Prostate gland (tissue), 2 donors: ENCODE results near the gene GABRG3. TPM values are rescaled to one million over a fixed set of nuclear protein-coding genes. Genes with fewer than 3 reads are reported as not detected.

ENCODE experiments used
- DNase-seq: peaks from one replicate; pipeline ENCODE4 v3.0.0-alpha.2; 2019; ENCODE audit warnings: low spot score
- H3K27ac ChIP-seq, 2 donors: fragments of 200-600 bp; sonication (generic); 2 replicates each; pipeline ENCODE4 v1.5.1; 2017 to 2019
- H3K27me3 ChIP-seq: fragments of 200-600 bp; sonication (generic); replicated peaks from 2 replicates; pipeline ENCODE4 v1.5.1; 2019; ENCODE audit not compliant: insufficient read depth
- H3K36me3 ChIP-seq, 2 donors: fragments of 200-600 bp; sonication (generic); 1 replicate in 1 of 2; 2 replicates in 1 of 2; pipeline versions ENCODE4 v1.5.1 to v1.8.1; 2017 to 2019
- H3K4me1 ChIP-seq: fragments of 200-600 bp; sonication (generic); replicated peaks from 2 replicates; pipeline ENCODE4 v1.5.1; 2019
- H3K4me3 ChIP-seq, 2 donors: fragments of 200-600 bp; sonication (generic); 2 replicates each; pipeline ENCODE4 v1.5.1; 2017 to 2019
- H3K9me3 ChIP-seq: fragments of 200-600 bp; sonication (generic); 2 replicates; pipeline ENCODE4 v1.5.1; 2017
- CTCF ChIP-seq, 4 experiments: fragments of 200-600 bp in 2 of 4; fragments of 450-650 bp in 2 of 4; sonication (generic) in 2 of 4; IDR thresholded peaks; 1 replicate in 3 of 4; 2 replicates in 1 of 4; pipeline ENCODE4 v1.5.1; 2016 to 2019; ENCODE audit warnings: antibody characterized with exemption in 4 of 4, mild to moderate bottlenecking in 2 of 4, moderate library complexity in 2 of 4
- POLR2A ChIP-seq: fragments of 450-650 bp; IDR thresholded peaks from one replicate; pipeline ENCODE4 v1.6.1; 2016; ENCODE audit warnings: antibody characterized with exemption, mild to moderate bottlenecking
- POLR2AphosphoS5 ChIP-seq: sonication (generic); formaldehyde crosslinking; IDR thresholded peaks from one replicate; pipeline ENCODE4 v1.6.1; 2017; ENCODE audit warnings: antibody characterized with exemption
- WGBS: methylation state at CpG from one replicate; pipeline ENCODE4 v1.1.5; 2018; 5-methylcytosine and 5-hydroxymethylcytosine counted together
- intact Hi-C: fragments of 100-400 bp; cut with DNase I; formaldehyde crosslinking; loops from one replicate; pipeline ENCODE4 v1.14.2; 2022
- total RNA-seq, 2 donors: library from RNA; depleted of rRNA; stranded (reverse); fragments of >200 nt; gene quantifications; one replicate each; pipeline ENCODE4 v1.1.0, GENCODE V29; 2016

Gene GABRG3
- total RNA-seq, 2 donors from 2014 or later, result 15.6 to 35.4 TPM

GRCh38 chr15:27210176-27210575 is 239.2 kb downstream of the GABRG3 start:
- Histone ChIP-seq H3K4me3 (no peak overlapping the region), H3K4me1 (no peaks in the 10 kb centered on the region), H3K27ac (no peak overlapping the region), H3K36me3 (no peaks in the 10 kb centered on the region), H3K27me3 (no peaks in the 10 kb centered on the region), H3K9me3 (no peaks in the 10 kb centered on the region)
- no peak for DNase-seq
- 85% methylated on average over 10 of the region's 10 CpGs for WGBS
- intact Hi-C loops, result no loop called here
- no peak for TF ChIP-seq POLR2A
- no peak for TF ChIP-seq POLR2AphosphoS5
- no peak for TF ChIP-seq CTCF (IDR thresholded peaks at IDR 0.05)

- H3K4me1 ChIP-seq, result no peaks in the 10 kb centered on the region
- no peaks in the 10 kb centered on the region for H3K27me3 ChIP-seq
- no peak overlapping the region for H3K27ac ChIP-seq
- no peaks in the 10 kb centered on the region for H3K36me3 ChIP-seq
- H3K9me3 ChIP-seq, result no peaks in the 10 kb centered on the region
- DNase-seq, result no peak
- TF ChIP-seq POLR2AphosphoS5, result no peak
- no peak for TF ChIP-seq CTCF (IDR thresholded peaks at IDR 0.05)
- no peak for TF ChIP-seq POLR2A
- H3K4me3 ChIP-seq, result no peak overlapping the region
- WGBS, result 82% methylated on average over 8 of the region's 8 CpGs
- intact Hi-C loops, result no loop called here
Measured at GRCh38 chr15:27214032-27214431, 243.1 kb downstream of the GABRG3 start.

- TF ChIP-seq POLR2AphosphoS5, result no peak
- TF ChIP-seq CTCF (IDR thresholded peaks at IDR 0.05), result no peak
- no peak for TF ChIP-seq POLR2A
- Histone ChIP-seq H3K27me3 (no peaks in the 10 kb centered on the region), H3K9me3 (no peaks in the 10 kb centered on the region), H3K4me1 (no peaks in the 10 kb centered on the region), H3K36me3 (no peaks in the 10 kb centered on the region), H3K27ac (no peak overlapping the region), H3K4me3 (no peak overlapping the region)
- DNase-seq, result no peak
- intact Hi-C loops, result no loop called here
- WGBS, result 82% methylated on average over 3 of the region's 3 CpGs
Measured at GRCh38 chr15:27214961-27215360, 244.0 kb downstream of the GABRG3 start.

- intact Hi-C loops, result no loop called here
- no peak overlapping the region for H3K4me3 ChIP-seq
- 93% methylated on average over 8 of the region's 8 CpGs for WGBS
- no peaks in the 10 kb centered on the region for H3K27me3 ChIP-seq
- H3K4me1 ChIP-seq, result no peaks in the 10 kb centered on the region
- no peak overlapping the region for H3K27ac ChIP-seq
- no peaks in the 10 kb centered on the region for H3K36me3 ChIP-seq
- H3K9me3 ChIP-seq, result no peaks in the 10 kb centered on the region
- no peak for DNase-seq
- no peak for TF ChIP-seq POLR2AphosphoS5
- TF ChIP-seq POLR2A, result no peak
- no peak for TF ChIP-seq CTCF (IDR thresholded peaks at IDR 0.05)
Measured at GRCh38 chr15:27218426-27218825, 247.4 kb downstream of the GABRG3 start.

GRCh38 chr15:27219636-27220035 is 248.7 kb downstream of the GABRG3 start:
- Histone ChIP-seq H3K27ac (no peak overlapping the region), H3K9me3 (no peaks in the 10 kb centered on the region), H3K4me3 (no peak overlapping the region), H3K36me3 (no peaks in the 10 kb centered on the region), H3K4me1 (no peaks in the 10 kb centered on the region), H3K27me3 (no peaks in the 10 kb centered on the region)
- WGBS, result 81% methylated on average over 5 of the region's 5 CpGs
- intact Hi-C loops, result no loop called here
- DNase-seq, result no peak
- TF ChIP-seq CTCF (IDR thresholded peaks at IDR 0.05), result no peak
- TF ChIP-seq POLR2A, result no peak
- no peak for TF ChIP-seq POLR2AphosphoS5
